AG09309 (cell line): Measurements from ENCODE around the gene EPHA6.

ENCODE experiments used
- DNase-seq: peaks from one replicate; pipeline ENCODE4 v3.0.0-alpha.2; 2010; ENCODE audit warnings: low read depth
- H3K4me3 ChIP-seq: 2 replicates; pipeline ENCODE4 v1.5.1; 2011; ENCODE audit warnings: mild to moderate bottlenecking, low read depth, low read length, moderate library complexity; ENCODE audit not compliant: control insufficient read depth
- CTCF ChIP-seq: IDR thresholded peaks from 2 replicates; pipeline ENCODE4 v1.5.1; 2011; ENCODE audit warnings: mild to moderate bottlenecking, low read depth, low read length, inconsistent platforms; ENCODE audit not compliant: insufficient read depth, control insufficient read depth; ENCODE audit errors: missing control alignments

The EPHA6 gene

DNA sequence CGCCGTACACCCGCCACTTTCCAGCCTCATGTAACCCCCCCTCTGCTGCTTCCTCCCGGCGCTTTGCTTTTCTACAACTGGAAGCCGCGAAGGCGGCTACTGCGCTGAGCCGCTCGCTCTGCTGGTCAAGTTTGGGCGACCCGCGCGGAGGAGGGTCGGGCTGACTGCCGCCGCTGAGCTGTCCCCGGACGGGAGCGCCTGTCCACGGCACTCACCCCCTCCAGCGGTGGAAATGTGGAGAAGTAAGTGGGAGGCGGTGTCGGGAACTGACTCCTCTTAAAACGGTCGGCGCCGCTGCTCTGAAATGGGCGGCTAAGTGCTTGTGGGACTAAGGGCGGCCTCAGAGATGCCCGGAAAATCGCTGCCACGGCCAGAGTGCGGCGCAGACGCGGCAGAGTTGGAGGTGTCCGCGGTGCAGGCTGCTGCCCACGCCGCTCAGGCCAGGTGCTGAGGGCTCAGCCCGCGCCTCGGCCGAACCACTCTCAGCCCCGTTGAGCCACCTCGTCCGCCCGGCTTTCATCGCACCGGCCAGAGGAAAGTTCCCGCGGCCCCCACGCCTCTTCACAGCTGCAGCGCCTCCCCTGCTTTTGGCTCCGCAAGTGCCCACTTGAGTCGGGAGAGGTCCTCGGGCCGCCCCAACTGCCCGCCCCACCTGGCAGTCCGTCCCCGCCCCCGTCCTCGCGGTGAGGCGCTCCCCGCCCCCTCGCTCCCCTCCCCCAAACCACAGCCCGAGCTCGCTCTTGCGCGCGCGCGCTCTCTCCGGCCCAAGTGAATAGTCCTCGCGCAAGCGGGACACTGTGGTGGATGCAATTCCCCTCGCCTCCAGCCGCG, at the start of gene EPHA6:
Gene EPHA6, plus strand, starts transcription at position 775 of the 831 bp plus-strand sequence.
- TF ChIP-seq CTCF = peak; percentile 26
- no peak for DNase-seq
- peak within 1 kb of the TSS; percentile 50 for H3K4me3 ChIP-seq

GRCh38 chr3:96776818-96777217, 37.6 kb upstream of the EPHA6 start:
- no peak overlapping the region for H3K4me3 ChIP-seq
- no peak for TF ChIP-seq CTCF
- DNase-seq = no peak

DNA sequence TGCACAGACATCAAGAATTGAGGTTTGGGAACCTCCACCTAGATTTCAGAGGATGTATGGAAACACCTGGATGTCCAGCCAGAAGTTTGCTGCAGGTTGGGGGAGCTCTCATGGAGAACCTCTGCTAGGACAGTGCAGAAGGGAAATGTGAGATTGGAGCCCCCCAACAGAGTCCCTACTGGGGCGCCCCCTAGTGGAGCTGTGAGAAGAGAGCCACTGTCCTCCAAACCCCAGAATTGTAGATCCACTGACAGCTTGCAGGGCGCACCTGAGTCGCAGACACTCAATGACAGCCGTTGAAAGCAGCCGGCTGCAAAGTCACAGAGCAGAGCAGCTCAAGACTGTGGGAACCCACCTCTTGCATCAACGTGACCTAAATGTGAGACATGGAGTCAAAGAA, 34.6 kb upstream of the EPHA6 start:
- no peak for TF ChIP-seq CTCF
- H3K4me3 ChIP-seq = no peak overlapping the region
- DNase-seq = no peak

DNA sequence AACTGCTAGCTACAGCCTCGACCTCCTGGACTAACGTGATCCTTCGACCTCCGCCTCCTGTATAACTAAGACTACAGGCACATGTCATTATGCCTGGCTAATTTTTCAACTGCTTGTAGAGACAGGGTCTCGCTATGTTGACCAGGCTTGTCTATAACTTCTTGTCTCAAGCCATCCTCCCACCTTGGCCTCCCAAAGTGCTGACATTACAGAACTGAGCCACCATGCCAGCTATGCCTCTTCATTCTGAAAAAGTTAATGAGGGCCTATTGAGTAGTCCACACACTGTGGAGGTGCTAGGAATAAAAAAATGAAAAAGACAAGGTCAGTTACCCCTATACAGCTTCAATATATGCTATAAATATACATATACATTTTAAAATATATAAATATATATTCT, 18.3 kb upstream of the EPHA6 start:
- no peak for TF ChIP-seq CTCF
- H3K4me3 ChIP-seq = no peak overlapping the region
- no peak for DNase-seq

GRCh38 chr3:96803870-96804269, 10.5 kb upstream of the EPHA6 start:
- no peak overlapping the region for H3K4me3 ChIP-seq
- no peak for DNase-seq
- TF ChIP-seq CTCF = no peak

DNA sequence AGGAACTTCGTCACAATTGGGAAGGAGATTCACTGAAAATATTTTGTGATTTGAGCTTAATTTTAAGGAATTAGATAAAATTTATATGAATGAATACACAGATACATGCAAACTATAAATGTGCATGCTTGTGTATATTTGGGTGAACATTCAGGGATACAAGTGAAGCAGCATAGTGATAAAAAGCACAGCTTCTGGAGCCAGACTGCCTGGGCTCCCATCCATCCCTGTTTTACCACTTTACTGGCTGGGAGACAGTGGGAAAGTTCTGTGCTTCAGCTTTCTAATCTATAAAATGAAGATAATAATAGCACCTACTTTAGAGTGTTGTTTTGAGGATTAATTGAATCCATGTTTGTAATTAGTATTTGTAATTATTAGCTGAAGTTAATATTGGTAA, 8.1 kb upstream of the EPHA6 start:
- H3K4me3 ChIP-seq = no peak overlapping the region
- no peak for TF ChIP-seq CTCF
- DNase-seq = no peak

- peak overlapping the region; percentile 50 for H3K4me3 ChIP-seq
- peak; percentile 56 for TF ChIP-seq CTCF
- DNase-seq = no peak
These were observed 1.1 kb upstream of the EPHA6 start for GRCh38 chr3:96813134-96813819.
